ENCODE measurements around the gene ALAS1.

The ALAS1 gene

DNA sequence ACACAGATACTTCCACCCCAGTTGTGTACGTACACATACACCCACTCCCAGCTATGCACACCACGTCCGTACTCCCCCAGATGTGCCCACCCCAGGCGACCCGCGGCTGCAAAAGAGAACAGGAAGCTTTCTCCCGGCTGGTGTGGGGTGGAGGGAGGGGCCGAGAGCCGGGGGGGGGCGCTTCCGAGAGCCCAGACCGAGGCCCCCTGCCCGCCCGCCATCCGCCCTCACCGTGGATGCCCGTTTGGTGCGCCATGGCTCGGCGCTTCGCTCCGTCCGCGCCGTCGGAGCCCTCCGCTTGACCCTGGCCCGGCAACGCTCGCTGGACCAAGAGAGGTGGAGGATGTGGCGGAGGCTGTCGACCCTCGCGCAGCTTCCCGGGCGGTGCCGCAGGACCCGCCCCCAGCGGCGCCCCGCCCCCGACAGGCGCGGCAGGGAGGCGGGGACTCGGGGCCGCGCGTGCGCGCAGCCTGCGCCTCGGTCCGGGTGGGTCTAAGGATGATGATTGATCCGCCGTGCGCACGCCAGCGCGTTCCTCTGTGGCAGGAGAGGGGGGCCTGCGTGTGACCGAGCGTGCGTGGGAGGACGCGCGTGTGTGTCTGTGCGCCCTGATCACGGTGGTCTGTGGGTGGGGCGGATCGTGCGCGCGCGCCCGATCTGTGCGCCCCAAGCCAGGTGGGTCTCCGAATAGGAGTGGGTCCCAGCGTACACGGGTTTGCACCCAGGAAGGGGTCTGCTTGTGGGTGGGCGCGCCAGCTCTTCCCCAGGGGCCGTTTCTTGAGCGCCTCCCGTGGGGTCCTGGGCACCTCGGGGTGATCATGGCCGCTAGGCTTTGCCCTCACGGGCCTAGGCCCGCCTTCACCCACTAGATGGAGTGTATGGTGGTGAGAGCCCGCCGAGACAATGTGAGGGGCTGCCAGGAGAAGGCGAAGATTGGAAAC lies 41.1 kb downstream of the ALAS1 start, which contains the start of gene TWF2:
Gene TWF2, minus strand, starts transcription at position 398 of the 941 bp plus-strand sequence. Its CDS starts 142 bp downstream, at position 256.
- Histone ChIP-seq H2BK12ac (ENCODE audit: low read length in 2 of 2) (peak within 1 kb of the TSS; percentile 67 to 79), H3K27me3 (ENCODE audit: control insufficient read depth in 1 of 2, insufficient read depth in 1 of 2, low read length in 2 of 2) (no peaks in the 10 kb centered on the region), H3K18ac (ENCODE audit: low read depth in 1 of 2, low read length in 2 of 2) (peak within 1 kb of the TSS; percentile 96 to 99), H3K9ac (ENCODE audit: low read length) (peak within 1 kb of the TSS; percentile 95), H3K79me1 (replicated peaks; ENCODE audit: low read length, poor library complexity, severe bottlenecking) (peaks cover 16% of the 10 kb centered on the region), H3K4me2 (ENCODE audit: low read length, poor library complexity, severe bottlenecking) (peak within 1 kb of the TSS; percentile 89), H3K27ac (ENCODE audit: low read length, poor library complexity, severe bottlenecking) (peak within 1 kb of the TSS; percentile 86), H2AK5ac (ENCODE audit: low read length, severe bottlenecking) (peak within 1 kb of the TSS; percentile 66), H2BK15ac (ENCODE audit: low read depth, poor library complexity, severe bottlenecking) (peak within 1 kb of the TSS; percentile 92), H2BK120ac (ENCODE audit: low read depth, low read length) (peak within 1 kb of the TSS; percentile 82), H4K91ac (ENCODE audit: low read length) (peak within 1 kb of the TSS; percentile 98), H3K4me1 (ENCODE audit: control insufficient read depth, insufficient read depth, low read depth, low read length) (peaks cover 47% of the 10 kb centered on the region), H3K36me3 (ENCODE audit: control insufficient read depth in 1 of 2, insufficient read depth in 2 of 2, low read depth in 1 of 2, low read length in 2 of 2) (peaks cover 15 to 18% of the 10 kb centered on the region in 2 experiments), H2BK5ac (ENCODE audit: low read depth, low read length, poor library complexity, severe bottlenecking) (peak within 1 kb of the TSS; percentile 63), H2AFZ (ENCODE audit: low read depth, low read length) (no peak within 1 kb of the TSS), H3K14ac (ENCODE audit: low read length in 2 of 2) (peak within 1 kb of the TSS in 1 of 2 experiments; percentile 91), H3K23ac (ENCODE audit: low read length in 2 of 2) (peak within 1 kb of the TSS in 1 of 2 experiments; percentile 55), H3K4me3 (ENCODE audit: insufficient read depth in 1 of 2, low read depth in 1 of 2, low read length in 2 of 2) (peak within 1 kb of the TSS; percentile 78 to 94), H4K8ac (ENCODE audit: low read length) (peak within 1 kb of the TSS; percentile 98), H3K4ac (ENCODE audit: low read depth in 1 of 2, low read length in 2 of 2) (peak within 1 kb of the TSS; percentile 83 to 90), H3K9me3 (ENCODE audit: control insufficient read depth, low read length) (no peaks in the 10 kb centered on the region)
- DNase-seq, result peak; percentile 79
- under 1% methylated on average over 36 of the region's 92 CpGs for WGBS

DNA sequence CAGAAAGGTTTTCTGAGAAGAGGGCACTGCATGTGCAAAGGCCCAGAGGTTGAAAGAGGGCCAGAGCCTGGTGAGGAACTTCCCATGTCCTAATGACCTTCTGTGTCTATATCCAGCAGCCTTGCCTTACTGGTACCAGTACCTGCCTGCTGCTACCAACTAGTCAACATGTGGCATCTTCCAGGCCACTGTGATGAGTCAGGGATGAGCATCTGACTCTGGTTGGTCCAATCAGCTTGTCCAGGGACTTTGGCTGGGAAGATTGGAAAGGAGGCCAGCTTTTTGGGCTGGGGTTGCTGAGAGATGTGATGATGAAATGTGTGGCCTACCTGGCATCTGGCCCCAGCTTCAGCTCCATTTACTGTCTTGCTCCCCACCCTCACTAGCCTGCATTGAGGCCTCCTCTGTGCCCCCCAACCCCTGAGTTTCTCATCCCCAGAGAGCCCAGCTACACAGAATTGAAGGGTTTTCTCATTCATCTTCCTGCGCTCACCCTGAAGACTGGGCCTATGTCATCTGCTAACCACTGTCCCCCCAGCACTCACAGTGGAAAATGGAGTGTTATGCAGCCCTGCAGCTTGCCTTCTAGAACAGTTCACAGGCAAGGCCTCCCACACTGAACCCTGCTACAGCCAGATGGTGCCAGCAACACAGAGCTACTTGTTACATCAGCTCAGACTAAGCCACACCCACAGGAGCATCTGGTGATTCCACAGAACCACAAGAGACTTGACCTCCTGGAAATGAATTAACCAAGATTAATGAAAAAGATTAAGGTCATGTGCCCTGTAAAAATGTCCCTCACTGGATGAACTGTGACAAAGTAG lies 42.3 kb downstream of the ALAS1 start:
- no peaks in the 10 kb centered on the region for H3K9me3 ChIP-seq (ENCODE audit: control insufficient read depth, low read length)
- peak overlapping the region; percentile 62 for H2BK120ac ChIP-seq (ENCODE audit: low read depth, low read length)
- 100% methylated on average over 1 of the region's 1 CpG for WGBS
- peaks cover 11% of the 10 kb centered on the region for H3K79me1 ChIP-seq (replicated peaks; ENCODE audit: low read length, poor library complexity, severe bottlenecking)
- peak overlapping the region; percentile 26 for H3K27ac ChIP-seq (ENCODE audit: low read length, poor library complexity, severe bottlenecking)
- H3K4me2 ChIP-seq (ENCODE audit: low read length, poor library complexity, severe bottlenecking), result no peak overlapping the region
- peak overlapping the region; percentile 52 to 70 for H3K18ac ChIP-seq (ENCODE audit: low read depth in 1 of 2, low read length in 2 of 2)
- H3K14ac ChIP-seq (ENCODE audit: low read length in 2 of 2), result no peak overlapping the region
- H3K23ac ChIP-seq (ENCODE audit: low read length in 2 of 2), result no peak overlapping the region
- no peaks in the 10 kb centered on the region for H3K27me3 ChIP-seq (ENCODE audit: control insufficient read depth in 1 of 2, insufficient read depth in 1 of 2, low read length in 2 of 2)
- H3K4me1 ChIP-seq (ENCODE audit: control insufficient read depth, insufficient read depth, low read depth, low read length), result peaks cover 51% of the 10 kb centered on the region
- peaks cover 4 to 6% of the 10 kb centered on the region in 2 experiments for H3K36me3 ChIP-seq (ENCODE audit: control insufficient read depth in 1 of 2, insufficient read depth in 2 of 2, low read depth in 1 of 2, low read length in 2 of 2)
- peak overlapping the region in 1 of 2 experiments; percentile 94 for H3K4me3 ChIP-seq (ENCODE audit: insufficient read depth in 1 of 2, low read depth in 1 of 2, low read length in 2 of 2)
- peak overlapping the region; percentile 88 for H2BK15ac ChIP-seq (ENCODE audit: low read depth, poor library complexity, severe bottlenecking)
- peak overlapping the region; percentile 90 for H4K91ac ChIP-seq (ENCODE audit: low read length)
- H2AK5ac ChIP-seq (ENCODE audit: low read length, severe bottlenecking), result peak overlapping the region; percentile 2
- H2BK5ac ChIP-seq (ENCODE audit: low read depth, low read length, poor library complexity, severe bottlenecking), result no peak overlapping the region
- DNase-seq, result peak; percentile 98
- peak overlapping the region; percentile 95 for H3K9ac ChIP-seq (ENCODE audit: low read length)
- no peak overlapping the region for H2AFZ ChIP-seq (ENCODE audit: low read depth, low read length)
- H2BK12ac ChIP-seq (ENCODE audit: low read length in 2 of 2), result peak overlapping the region; percentile 60 to 79
- H3K4ac ChIP-seq (ENCODE audit: low read depth in 1 of 2, low read length in 2 of 2), result peak overlapping the region; percentile 20 to 71
- H4K8ac ChIP-seq (ENCODE audit: low read length), result peak overlapping the region; percentile 91

- Histone ChIP-seq H2BK15ac (ENCODE audit: low read depth, poor library complexity, severe bottlenecking) (no peak overlapping the region), H3K4me1 (ENCODE audit: control insufficient read depth, insufficient read depth, low read depth, low read length) (peaks cover 47% of the 10 kb centered on the region), H3K14ac (ENCODE audit: low read length in 2 of 2) (no peak overlapping the region), H3K9me3 (ENCODE audit: control insufficient read depth, low read length) (no peaks in the 10 kb centered on the region), H4K91ac (ENCODE audit: low read length) (no peak overlapping the region), H3K4me2 (ENCODE audit: low read length, poor library complexity, severe bottlenecking) (no peak overlapping the region), H3K36me3 (ENCODE audit: control insufficient read depth in 1 of 2, insufficient read depth in 2 of 2, low read depth in 1 of 2, low read length in 2 of 2) (no peaks in the 10 kb centered on the region), H3K27ac (ENCODE audit: low read length, poor library complexity, severe bottlenecking) (no peak overlapping the region), H2AK5ac (ENCODE audit: low read length, severe bottlenecking) (no peak overlapping the region), H3K4ac (ENCODE audit: low read depth in 1 of 2, low read length in 2 of 2) (peak overlapping the region in 1 of 2 experiments; percentile 20), H2BK5ac (ENCODE audit: low read depth, low read length, poor library complexity, severe bottlenecking) (no peak overlapping the region), H3K27me3 (ENCODE audit: control insufficient read depth in 1 of 2, insufficient read depth in 1 of 2, low read length in 2 of 2) (no peaks in the 10 kb centered on the region), H3K79me1 (replicated peaks; ENCODE audit: low read length, poor library complexity, severe bottlenecking) (peaks cover 6% of the 10 kb centered on the region), H3K23ac (ENCODE audit: low read length in 2 of 2) (no peak overlapping the region), H3K9ac (ENCODE audit: low read length) (peak overlapping the region; percentile 74), H2AFZ (ENCODE audit: low read depth, low read length) (no peak overlapping the region), H2BK120ac (ENCODE audit: low read depth, low read length) (no peak overlapping the region), H2BK12ac (ENCODE audit: low read length in 2 of 2) (peak overlapping the region in 1 of 2 experiments; percentile 21), H3K4me3 (ENCODE audit: insufficient read depth in 1 of 2, low read depth in 1 of 2, low read length in 2 of 2) (no peak overlapping the region), H4K8ac (ENCODE audit: low read length) (no peak overlapping the region), H3K18ac (ENCODE audit: low read depth in 1 of 2, low read length in 2 of 2) (peak overlapping the region in 1 of 2 experiments; percentile 14)
- no peak for DNase-seq
- WGBS, result 97% methylated on average over 4 of the region's 4 CpGs
Observed at GRCh38 chr3:52240886-52241370, 43.0 kb downstream of the ALAS1 start.
